HL-60 (cell line): ENCODE measurements around the gene P2RY12.

ENCODE experiments used
- CTCF ChIP-seq: IDR thresholded peaks from one replicate; pipeline ENCODE4 v1.5.1; 2011; ENCODE audit warnings: low read length, control low read depth, inconsistent platforms; ENCODE audit not compliant: insufficient read depth
- GABPA ChIP-seq: IDR thresholded peaks from 2 replicates; pipeline ENCODE4 v1.6.1; 2012; ENCODE audit warnings: low read depth
- POLR2AphosphoS5 ChIP-seq: IDR thresholded peaks from 2 replicates; pipeline ENCODE4 v1.6.1; 2012; ENCODE audit warnings: low read depth
- REST ChIP-seq: IDR thresholded peaks from 2 replicates; pipeline ENCODE4 v1.6.1; 2012; ENCODE audit warnings: low read depth; ENCODE audit not compliant: insufficient replicate concordance

- TF ChIP-seq CTCF (no peak), REST (no peak), GABPA (no peak), POLR2AphosphoS5 (no peak)
These were observed 1.5 kb upstream of the P2RY12 start for GRCh38 chr3:151386056-151386455.
